ENCODE data around the gene MED13.

The MED13 gene

GRCh38 chr17:62057696-62058095, 7.4 kb downstream of the MED13 start:
- Histone ChIP-seq H3K9ac (ENCODE audit: low read depth, low read length) (no peak overlapping the region), H3K9me3 (ENCODE audit: control insufficient read depth, insufficient read depth, low read length) (no peaks in the 10 kb centered on the region), H3K36me3 (ENCODE audit: insufficient read depth, low read length) (peaks cover 5% of the 10 kb centered on the region), H3K4me1 (ENCODE audit: insufficient read depth, low read length) (peaks cover 3% of the 10 kb centered on the region; the same call in 1 of the 2 replicates)

- no peaks in the 10 kb centered on the region for H3K9me3 ChIP-seq (ENCODE audit: control insufficient read depth, insufficient read depth, low read length)
- H3K4me1 ChIP-seq (ENCODE audit: insufficient read depth, low read length): no peaks in the 10 kb centered on the region
- H3K9ac ChIP-seq (ENCODE audit: low read depth, low read length): no peak overlapping the region
- H3K36me3 ChIP-seq (ENCODE audit: insufficient read depth, low read length): peaks cover 7% of the 10 kb centered on the region; the same call in 1 of the 2 replicates
These were observed 12.2 kb downstream of the MED13 start for GRCh38 chr17:62052765-62053338.

- no peak overlapping the region for H3K9ac ChIP-seq (ENCODE audit: low read depth, low read length)
- H3K9me3 ChIP-seq (ENCODE audit: control insufficient read depth, insufficient read depth, low read length): no peaks in the 10 kb centered on the region
- no peaks in the 10 kb centered on the region for H3K4me1 ChIP-seq (ENCODE audit: insufficient read depth, low read length)
- H3K36me3 ChIP-seq (ENCODE audit: insufficient read depth, low read length): peaks cover 7% of the 10 kb centered on the region; the same call in 1 of the 2 replicates
These were observed 14.0 kb downstream of the MED13 start for GRCh38 chr17:62051053-62051452.

GRCh38 chr17:62049299-62049698, 15.8 kb downstream of the MED13 start:
- Histone ChIP-seq H3K9ac (ENCODE audit: low read depth, low read length) (no peak overlapping the region), H3K36me3 (ENCODE audit: insufficient read depth, low read length) (peaks cover 7% of the 10 kb centered on the region; the same call in 1 of the 2 replicates), H3K9me3 (ENCODE audit: control insufficient read depth, insufficient read depth, low read length) (no peaks in the 10 kb centered on the region), H3K4me1 (ENCODE audit: insufficient read depth, low read length) (no peaks in the 10 kb centered on the region)

GRCh38 chr17:62048262-62048661, 16.8 kb downstream of the MED13 start:
- Histone ChIP-seq H3K9me3 (ENCODE audit: control insufficient read depth, insufficient read depth, low read length) (no peaks in the 10 kb centered on the region), H3K36me3 (ENCODE audit: insufficient read depth, low read length) (peaks cover 7% of the 10 kb centered on the region; the same call in 1 of the 2 replicates), H3K4me1 (ENCODE audit: insufficient read depth, low read length) (no peaks in the 10 kb centered on the region), H3K9ac (ENCODE audit: low read depth, low read length) (no peak overlapping the region)

GRCh38 chr17:62045517-62045916, 19.6 kb downstream of the MED13 start:
- H3K36me3 ChIP-seq (ENCODE audit: insufficient read depth, low read length): 0 out of 2 replicates have a peak, but pooled peaks cover 7% of the 10 kb centered on the region
- H3K4me1 ChIP-seq (ENCODE audit: insufficient read depth, low read length): no peaks in the 10 kb centered on the region
- H3K9ac ChIP-seq (ENCODE audit: low read depth, low read length): no peak overlapping the region
- no peaks in the 10 kb centered on the region for H3K9me3 ChIP-seq (ENCODE audit: control insufficient read depth, insufficient read depth, low read length)

GRCh38 chr17:62045109-62045508, 20.0 kb downstream of the MED13 start:
- H3K4me1 ChIP-seq (ENCODE audit: insufficient read depth, low read length): no peaks in the 10 kb centered on the region
- no peaks in the 10 kb centered on the region for H3K9me3 ChIP-seq (ENCODE audit: control insufficient read depth, insufficient read depth, low read length)
- H3K36me3 ChIP-seq (ENCODE audit: insufficient read depth, low read length): 0 out of 2 replicates have a peak, but pooled peaks cover 4% of the 10 kb centered on the region
- no peak overlapping the region for H3K9ac ChIP-seq (ENCODE audit: low read depth, low read length)

- H3K36me3 ChIP-seq (ENCODE audit: insufficient read depth, low read length): no peaks in the 10 kb centered on the region
- no peaks in the 10 kb centered on the region for H3K4me1 ChIP-seq (ENCODE audit: insufficient read depth, low read length)
- H3K9me3 ChIP-seq (ENCODE audit: control insufficient read depth, insufficient read depth, low read length): no peaks in the 10 kb centered on the region
- no peak overlapping the region for H3K9ac ChIP-seq (ENCODE audit: low read depth, low read length)
These were observed 21.5 kb downstream of the MED13 start for GRCh38 chr17:62043602-62044001.

GRCh38 chr17:62043140-62043539, 21.9 kb downstream of the MED13 start:
- Histone ChIP-seq H3K9me3 (ENCODE audit: control insufficient read depth, insufficient read depth, low read length) (no peaks in the 10 kb centered on the region), H3K36me3 (ENCODE audit: insufficient read depth, low read length) (no peaks in the 10 kb centered on the region), H3K4me1 (ENCODE audit: insufficient read depth, low read length) (no peaks in the 10 kb centered on the region), H3K9ac (ENCODE audit: low read depth, low read length) (no peak overlapping the region)

- H3K9me3 ChIP-seq (ENCODE audit: control insufficient read depth, insufficient read depth, low read length): no peaks in the 10 kb centered on the region
- no peak overlapping the region for H3K9ac ChIP-seq (ENCODE audit: low read depth, low read length)
- peaks cover 2% of the 10 kb centered on the region for H3K36me3 ChIP-seq (ENCODE audit: insufficient read depth, low read length)
- H3K4me1 ChIP-seq (ENCODE audit: insufficient read depth, low read length): no peaks in the 10 kb centered on the region
These were observed 26.8 kb downstream of the MED13 start for GRCh38 chr17:62038248-62038647.

- Histone ChIP-seq H3K9me3 (ENCODE audit: control insufficient read depth, insufficient read depth, low read length) (no peaks in the 10 kb centered on the region), H3K36me3 (ENCODE audit: insufficient read depth, low read length) (peaks cover 36% of the 10 kb centered on the region), H3K4me1 (ENCODE audit: insufficient read depth, low read length) (no peaks in the 10 kb centered on the region), H3K9ac (ENCODE audit: low read depth, low read length) (no peak overlapping the region)
These were observed 31.8 kb downstream of the MED13 start for GRCh38 chr17:62033317-62033716.

- Histone ChIP-seq H3K36me3 (ENCODE audit: insufficient read depth, low read length) (peaks cover 38% of the 10 kb centered on the region), H3K4me1 (ENCODE audit: insufficient read depth, low read length) (no peaks in the 10 kb centered on the region), H3K9ac (ENCODE audit: low read depth, low read length) (no peak overlapping the region), H3K9me3 (ENCODE audit: control insufficient read depth, insufficient read depth, low read length) (no peaks in the 10 kb centered on the region)
These were observed 32.6 kb downstream of the MED13 start for GRCh38 chr17:62032480-62032879.

- no peak overlapping the region for H3K9ac ChIP-seq (ENCODE audit: low read depth, low read length)
- peaks cover 45% of the 10 kb centered on the region for H3K36me3 ChIP-seq (ENCODE audit: insufficient read depth, low read length)
- no peaks in the 10 kb centered on the region for H3K9me3 ChIP-seq (ENCODE audit: control insufficient read depth, insufficient read depth, low read length)
- H3K4me1 ChIP-seq (ENCODE audit: insufficient read depth, low read length): no peaks in the 10 kb centered on the region
These were observed 34.8 kb downstream of the MED13 start for GRCh38 chr17:62030264-62030663.

- no peak overlapping the region for H3K9ac ChIP-seq (ENCODE audit: low read depth, low read length)
- no peaks in the 10 kb centered on the region; the same call in 1 of the 2 replicates for H3K9me3 ChIP-seq (ENCODE audit: control insufficient read depth, insufficient read depth, low read length)
- no peaks in the 10 kb centered on the region for H3K4me1 ChIP-seq (ENCODE audit: insufficient read depth, low read length)
- peaks cover 47% of the 10 kb centered on the region for H3K36me3 ChIP-seq (ENCODE audit: insufficient read depth, low read length)
These were observed 40.2 kb downstream of the MED13 start for GRCh38 chr17:62024866-62025265.

- Histone ChIP-seq H3K36me3 (ENCODE audit: insufficient read depth, low read length) (peaks cover 20% of the 10 kb centered on the region), H3K4me1 (ENCODE audit: insufficient read depth, low read length) (no peaks in the 10 kb centered on the region), H3K9ac (ENCODE audit: low read depth, low read length) (no peak overlapping the region), H3K9me3 (ENCODE audit: control insufficient read depth, insufficient read depth, low read length) (peaks cover 2% of the 10 kb centered on the region; the same call in 1 of the 2 replicates)
These were observed 47.2 kb downstream of the MED13 start for GRCh38 chr17:62017912-62018311.
